K562 (cell line): ENCODE data around the gene AGL. TPM values are rescaled to one million over a fixed set of nuclear protein-coding genes. Genes with fewer than 3 reads are reported as not detected.

Experiments
- ATAC-seq: fragments of 200-7000 bp; cut with Tn5 transposase; 3 replicates; pipeline ENCODE4 v1.9.1; 2020; ENCODE audit warnings: moderate library complexity
- BruUV-seq: library from RNA; stranded (reverse); fragments of 400-500 nt; replicated peaks from 2 replicates; lab custom pipeline; 2021; lab: Mats Ljungman, UMichigan
- CTCF ChIA-PET: fragments of 300-600 bp; formaldehyde crosslinking; extraction: SDS; loops from one replicate; lab custom pipeline; 2021; ENCODE audit warnings: low intra/inter-chr PET ratio; lab: Yijun Ruan, JAX
- POLR2A ChIA-PET: fragments of 300-600, 350-650 bp; sonication (Branson Sonifier 250); formaldehyde crosslinking; extraction: SDS; loops from one replicate; lab custom pipeline; 2021; ENCODE audit warnings: antibody characterized with exemption, inconsistent platforms; lab: Yijun Ruan, JAX
- DNase-seq, 4 experiments: peaks; one replicate each; pipeline versions ENCODE4 v3.0.0 to v3.0.0-alpha.2; 2011 to 2018; ENCODE audit warnings: low spot score in 3 of 4, mixed read lengths in 3 of 4; ENCODE audit errors: extremely low read depth in 1 of 4
- FAIRE-seq: peaks from 2 replicates; lab custom pipeline; 2011; peaks lifted over from hg19 to GRCh38; lab: Jason Lieb, UNC
- H2AFZ ChIP-seq: 2 replicates; pipeline ENCODE4 v1.6.0; 2011; ENCODE audit warnings: low read depth, low read length, control low read depth, inconsistent platforms
- H3K27ac ChIP-seq: fragments of 200-600 bp; 3 replicates; pipeline ENCODE4 v1.8.0; 2011; ENCODE audit warnings: low read depth, mild to moderate bottlenecking, control low read depth, inconsistent platforms, low read length, moderate library complexity, mixed read lengths; ENCODE audit errors: extremely low read depth
- H3K27me3 ChIP-seq, 2 experiments: fragments of 300-600 bp in 1 of 2; 2 replicates in 1 of 2; 3 replicates in 1 of 2; pipeline versions ENCODE4 v1.6.0 to v1.8.0; 2011; ENCODE audit warnings: inconsistent platforms in 2 of 2, low read length in 2 of 2, mild to moderate bottlenecking in 1 of 2, mixed read lengths in 1 of 2, moderate library complexity in 1 of 2; ENCODE audit not compliant: control insufficient read depth in 2 of 2, insufficient read depth in 2 of 2
- H3K36me3 ChIP-seq: fragments of 300-600 bp; 3 replicates; pipeline ENCODE4 v1.8.0; 2011; ENCODE audit warnings: mild to moderate bottlenecking, low read length, inconsistent platforms; ENCODE audit not compliant: control insufficient read depth, insufficient read depth
- H3K4me1 ChIP-seq, 2 experiments: fragments of 200-600 bp in 1 of 2; replicated peaks in 1 of 2; 2 replicates in 1 of 2; 3 replicates in 1 of 2; pipeline versions ENCODE4 v1.5.1 to v1.8.0; 2011; ENCODE audit warnings: inconsistent platforms in 2 of 2, low read length in 2 of 2, mild to moderate bottlenecking in 1 of 2, mixed read lengths in 1 of 2, moderate library complexity in 1 of 2; ENCODE audit not compliant: control insufficient read depth in 2 of 2, insufficient read depth in 2 of 2
- H3K4me2 ChIP-seq: 2 replicates; pipeline ENCODE4 v1.6.1; 2011; ENCODE audit warnings: low read length, control low read depth, inconsistent platforms, mixed read lengths; ENCODE audit not compliant: insufficient read depth
- H3K4me3 ChIP-seq: fragments of 200-600 bp; sonication (generic), shearing (Covaris generic); 2 replicates; pipeline ENCODE4 v1.5.1; 2016; ENCODE audit warnings: control low read depth, inconsistent platforms
- H3K79me2 ChIP-seq: fragments of 200-600 bp; 3 replicates; pipeline ENCODE4 v1.8.0; 2011; ENCODE audit warnings: low read length, inconsistent platforms; ENCODE audit not compliant: control insufficient read depth, insufficient read depth
- H3K9ac ChIP-seq, 2 experiments: 2 replicates each; pipeline versions ENCODE4 v1.6.0 to v1.6.1; 2011; ENCODE audit warnings: low read depth in 2 of 2, low read length in 2 of 2, control low read depth in 1 of 2, inconsistent platforms in 1 of 2, mild to moderate bottlenecking in 1 of 2, mixed read lengths in 1 of 2; ENCODE audit not compliant: insufficient read depth in 1 of 2
- H3K9me1 ChIP-seq: one replicate; pipeline ENCODE4 v1.6.0; 2011; ENCODE audit warnings: inconsistent platforms, mild to moderate bottlenecking, low read length, moderate library complexity; ENCODE audit not compliant: control insufficient read depth, insufficient read depth
- H3K9me3 ChIP-seq: replicated peaks from 2 replicates; pipeline ENCODE4 v1.5.1; 2011; ENCODE audit warnings: low read depth, low read length, inconsistent platforms; ENCODE audit not compliant: control insufficient read depth, insufficient read depth
- H4K20me1 ChIP-seq: replicated peaks from 2 replicates; pipeline ENCODE4 v1.6.1; 2011; ENCODE audit warnings: low read length, inconsistent platforms, mixed read lengths; ENCODE audit not compliant: control insufficient read depth, insufficient read depth
- CEBPB ChIP-seq: fragments of 450-650 bp; IDR thresholded peaks from 2 replicates; pipeline ENCODE4 v1.6.1; 2016; ENCODE audit warnings: missing genetic modification characterization, missing compliant biosample characterization
- CEBPG ChIP-seq, 3 experiments: fragments of 200-800 bp in 1 of 3; sonication (Bioruptor generic) in 1 of 3; sonication (generic) in 1 of 3; formaldehyde crosslinking in 1 of 3; IDR thresholded peaks in 2 of 3; conservative IDR thresholded peaks in 1 of 3; 2 replicates each; pipeline versions ENCODE4 v1.6.1 to v1.8.0; 2016 to 2022; ENCODE audit warnings: missing compliant biosample characterization in 2 of 3, missing genetic modification characterization in 2 of 3, mild to moderate bottlenecking in 1 of 3, missing genetic modification reagents in 1 of 3
- TAF15 ChIP-seq: fragments of 200-400 bp; formaldehyde crosslinking; IDR thresholded peaks from 2 replicates; pipeline ENCODE4 v1.6.1; 2017; ENCODE audit warnings: mild to moderate bottlenecking, low read depth, low read length, moderate library complexity
- TCF7L2 ChIP-seq: fragments of 150-350 bp; IDR thresholded peaks from 2 replicates; pipeline ENCODE4 v1.6.1; 2016; ENCODE audit warnings: low read depth, mild to moderate bottlenecking, low read length, moderate library complexity
- WGBS: fragments of 100-300 bp; shearing (Covaris generic); methylation state at CpG from one replicate; pipeline ENCODE4 v1.1.6; 2016; ENCODE audit warnings: low coverage, mixed read lengths; ENCODE audit not compliant: insufficient coverage; ENCODE audit errors: missing lambda C conversion rate; 5-methylcytosine and 5-hydroxymethylcytosine counted together
- in situ Hi-C: fragments of 300-500 bp; cut with MboI; formaldehyde crosslinking; loops from 4 replicates; pipeline ENCODE4 v1.15.0; 2018; ENCODE audit warnings: inconsistent platforms, mixed read lengths
- intact Hi-C: fragments of 100-400 bp; cut with micrococcal nuclease; formaldehyde crosslinking; loops from 2 replicates; pipeline ENCODE4 v1.14.2; 2022
- polyA plus RNA-seq, 8 experiments: library from polyadenylated mRNA; depleted of rRNA in 4 of 8; stranded (reverse) in 5 of 8; unstranded in 3 of 8; fragments of >200 nt; fragmentation: Nextera tagmentation in 2 of 8; fragmentation: Illumina TruSeq in 1 of 8; extraction: Ambion mirVana in 2 of 8; extraction: Trizol in 1 of 8; gene quantifications; 2 replicates each; pipeline versions ENCODE4 v1.2.1 to v1.2.3, GENCODE V29; 2011 to 2014; ENCODE audit warnings: inconsistent platforms in 1 of 8, missing spikeins in 1 of 8
- total RNA-seq, 7 experiments: library from RNA; depleted of rRNA in 6 of 7; stranded (reverse); fragments of >200 nt in 6 of 7; fragmentation: Illumina TruSeq in 2 of 7; extraction: Trizol in 2 of 7; gene quantifications; 2 replicates each; pipeline versions ENCODE4 v1.2.1 to v1.2.3, GENCODE V29; 2011 to 2021; ENCODE audit warnings: low replicate concordance in 1 of 7
- TF ChIP-seq, protein P1 (sequence below): fragments of 450-650 bp; formaldehyde crosslinking; IDR thresholded peaks from 2 replicates; pipeline ENCODE4 v1.4.0; 2022; ENCODE audit warnings: mild to moderate bottlenecking, moderate library complexity
- TF ChIP-seq, protein P2 (sequence below): fragments of 450-650 bp; IDR thresholded peaks from 2 replicates; pipeline ENCODE4 v1.6.1; 2016; ENCODE audit warnings: low read depth, mild to moderate bottlenecking, moderate library complexity
- TF ChIP-seq, protein P3 (sequence below), 2 experiments: fragments of 450-650 bp in 1 of 2; sonication (generic) in 1 of 2; formaldehyde crosslinking in 1 of 2; IDR thresholded peaks in 1 of 2; conservative IDR thresholded peaks in 1 of 2; 2 replicates each; pipeline versions ENCODE4 v1.6.1 to v1.8.1; 2016 to 2023; ENCODE audit warnings: mild to moderate bottlenecking in 2 of 2, moderate library complexity in 2 of 2, inconsistent platforms in 1 of 2, missing genetic modification reagents in 1 of 2
- TF ChIP-seq, protein P4 (sequence below): fragments of 450-650 bp; formaldehyde crosslinking; IDR thresholded peaks from 2 replicates; pipeline ENCODE4 v1.4.0; 2022; ENCODE audit warnings: missing genetic modification characterization
- TF ChIP-seq, protein P5 (sequence below): fragments of 450-650 bp; IDR thresholded peaks from 2 replicates; pipeline ENCODE4 v1.6.1; 2014; ENCODE audit warnings: low read depth, mild to moderate bottlenecking, moderate library complexity, borderline replicate concordance
- TF ChIP-seq, protein P6 (sequence below), 2 experiments: fragments of 150-350 bp in 1 of 2; IDR thresholded peaks; 2 replicates each; pipeline ENCODE4 v1.6.1; 2012 to 2016; ENCODE audit warnings: low read depth in 2 of 2, low read length in 2 of 2, mild to moderate bottlenecking in 1 of 2, moderate library complexity in 1 of 2

The AGL gene
- total and polyA plus RNA-seq, 9 of the 15 experiments (the other 6 are each of a cell fraction or from before 2014, with no cell fraction given) = 6.3 to 20.4 (median 12.4) TPM

DNA sequence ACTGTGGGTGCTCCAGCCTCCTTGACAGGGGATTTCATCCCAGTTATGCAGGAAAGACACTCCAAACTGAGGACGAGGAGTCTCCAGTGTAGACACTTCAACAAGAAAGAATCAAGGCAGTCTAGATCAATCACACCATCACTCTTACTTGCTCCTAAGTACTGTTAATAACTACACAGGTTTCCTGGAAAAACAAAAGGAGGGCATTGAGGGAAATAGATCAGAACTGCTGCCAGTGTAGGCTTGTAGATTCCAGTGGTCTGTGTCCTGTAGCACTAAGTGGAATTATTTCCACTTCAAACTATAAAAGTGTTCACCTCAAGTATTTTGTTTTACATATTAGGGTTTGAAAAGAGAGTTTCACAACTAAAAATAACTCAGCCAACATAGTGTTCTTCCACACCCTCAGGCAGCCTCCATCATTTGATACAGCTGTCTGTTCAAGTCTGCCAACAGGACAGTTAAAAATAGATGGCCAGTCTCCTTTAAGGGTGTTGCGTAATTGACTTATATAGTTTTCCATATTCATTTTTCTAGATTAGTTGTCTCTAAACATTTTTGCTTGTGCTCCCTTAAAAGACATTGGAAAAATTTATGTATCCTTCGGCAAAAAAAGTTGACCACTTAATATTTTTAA lies 32.0 kb upstream of the AGL start:
- Histone ChIP-seq H3K4me3 (no peak overlapping the region), H2AFZ (peak overlapping the region; percentile 11; the same call in 1 of the 2 replicates), H3K9me1 (no peaks in the 10 kb centered on the region), H3K4me1 (no peaks in the 10 kb centered on the region), H3K4me2 (no peak overlapping the region), H3K27me3 (no peaks in the 10 kb centered on the region), H3K79me2 (no peaks in the 10 kb centered on the region), H4K20me1 (no peaks in the 10 kb centered on the region), H3K27ac (no peak overlapping the region), H3K9ac (no peak overlapping the region), H3K36me3 (no peaks in the 10 kb centered on the region), H3K9me3 (no peaks in the 10 kb centered on the region)
- no peak for ATAC-seq
- BruUV-seq = no TSS peak
- CTCF ChIA-PET = no interaction called here
- in situ Hi-C loops = no loop called here
- no peak for DNase-seq
- 66% methylated on average over 3 of the region's 3 CpGs for WGBS
- FAIRE-seq = no peak
- intact Hi-C loops = no loop called here
- POLR2A ChIA-PET = no interaction called here
- no peak for TF ChIP-seq TCF7L2
- TF ChIP-seq CEBPB (tag) = peak; percentile 95
- TF ChIP-seq, protein P1, sequence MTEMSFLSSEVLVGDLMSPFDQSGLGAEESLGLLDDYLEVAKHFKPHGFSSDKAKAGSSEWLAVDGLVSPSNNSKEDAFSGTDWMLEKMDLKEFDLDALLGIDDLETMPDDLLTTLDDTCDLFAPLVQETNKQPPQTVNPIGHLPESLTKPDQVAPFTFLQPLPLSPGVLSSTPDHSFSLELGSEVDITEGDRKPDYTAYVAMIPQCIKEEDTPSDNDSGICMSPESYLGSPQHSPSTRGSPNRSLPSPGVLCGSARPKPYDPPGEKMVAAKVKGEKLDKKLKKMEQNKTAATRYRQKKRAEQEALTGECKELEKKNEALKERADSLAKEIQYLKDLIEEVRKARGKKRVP (CRISPR knock-in tag) = no peak
- TF ChIP-seq TAF15 = no peak
- TF ChIP-seq, protein P2, sequence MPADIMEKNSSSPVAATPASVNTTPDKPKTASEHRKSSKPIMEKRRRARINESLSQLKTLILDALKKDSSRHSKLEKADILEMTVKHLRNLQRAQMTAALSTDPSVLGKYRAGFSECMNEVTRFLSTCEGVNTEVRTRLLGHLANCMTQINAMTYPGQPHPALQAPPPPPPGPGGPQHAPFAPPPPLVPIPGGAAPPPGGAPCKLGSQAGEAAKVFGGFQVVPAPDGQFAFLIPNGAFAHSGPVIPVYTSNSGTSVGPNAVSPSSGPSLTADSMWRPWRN = no peak
- TF ChIP-seq, protein P3, sequence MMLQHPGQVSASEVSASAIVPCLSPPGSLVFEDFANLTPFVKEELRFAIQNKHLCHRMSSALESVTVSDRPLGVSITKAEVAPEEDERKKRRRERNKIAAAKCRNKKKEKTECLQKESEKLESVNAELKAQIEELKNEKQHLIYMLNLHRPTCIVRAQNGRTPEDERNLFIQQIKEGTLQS (IDR thresholded peaks at IDR 0.05) = 0 out of 2 replicates have a peak, but pooled peaks have one; percentile 8
- TF ChIP-seq, protein P3 (CRISPR knock-in tag; conservative IDR thresholded peaks at IDR 0.05) = no peak
- TF ChIP-seq, protein P4, sequence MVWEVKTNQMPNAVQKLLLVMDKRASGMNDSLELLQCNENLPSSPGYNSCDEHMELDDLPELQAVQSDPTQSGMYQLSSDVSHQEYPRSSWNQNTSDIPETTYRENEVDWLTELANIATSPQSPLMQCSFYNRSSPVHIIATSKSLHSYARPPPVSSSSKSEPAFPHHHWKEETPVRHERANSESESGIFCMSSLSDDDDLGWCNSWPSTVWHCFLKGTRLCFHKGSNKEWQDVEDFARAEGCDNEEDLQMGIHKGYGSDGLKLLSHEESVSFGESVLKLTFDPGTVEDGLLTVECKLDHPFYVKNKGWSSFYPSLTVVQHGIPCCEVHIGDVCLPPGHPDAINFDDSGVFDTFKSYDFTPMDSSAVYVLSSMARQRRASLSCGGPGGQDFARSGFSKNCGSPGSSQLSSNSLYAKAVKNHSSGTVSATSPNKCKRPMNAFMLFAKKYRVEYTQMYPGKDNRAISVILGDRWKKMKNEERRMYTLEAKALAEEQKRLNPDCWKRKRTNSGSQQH (CRISPR knock-in tag) = no peak
- peak; percentile 17; the same call in 1 of the 2 replicates for TF ChIP-seq CEBPG (CRISPR knock-in tag; IDR thresholded peaks at IDR 0.05)
- TF ChIP-seq CEBPG (tag; conservative IDR thresholded peaks at IDR 0.05 in 1 of 2, IDR thresholded peaks at IDR 0.05 in 1 of 2) = peak; percentile 69 to 95
- TF ChIP-seq, protein P5, sequence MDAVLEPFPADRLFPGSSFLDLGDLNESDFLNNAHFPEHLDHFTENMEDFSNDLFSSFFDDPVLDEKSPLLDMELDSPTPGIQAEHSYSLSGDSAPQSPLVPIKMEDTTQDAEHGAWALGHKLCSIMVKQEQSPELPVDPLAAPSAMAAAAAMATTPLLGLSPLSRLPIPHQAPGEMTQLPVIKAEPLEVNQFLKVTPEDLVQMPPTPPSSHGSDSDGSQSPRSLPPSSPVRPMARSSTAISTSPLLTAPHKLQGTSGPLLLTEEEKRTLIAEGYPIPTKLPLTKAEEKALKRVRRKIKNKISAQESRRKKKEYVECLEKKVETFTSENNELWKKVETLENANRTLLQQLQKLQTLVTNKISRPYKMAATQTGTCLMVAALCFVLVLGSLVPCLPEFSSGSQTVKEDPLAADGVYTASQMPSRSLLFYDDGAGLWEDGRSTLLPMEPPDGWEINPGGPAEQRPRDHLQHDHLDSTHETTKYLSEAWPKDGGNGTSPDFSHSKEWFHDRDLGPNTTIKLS = no peak
- TF ChIP-seq, protein P6, sequence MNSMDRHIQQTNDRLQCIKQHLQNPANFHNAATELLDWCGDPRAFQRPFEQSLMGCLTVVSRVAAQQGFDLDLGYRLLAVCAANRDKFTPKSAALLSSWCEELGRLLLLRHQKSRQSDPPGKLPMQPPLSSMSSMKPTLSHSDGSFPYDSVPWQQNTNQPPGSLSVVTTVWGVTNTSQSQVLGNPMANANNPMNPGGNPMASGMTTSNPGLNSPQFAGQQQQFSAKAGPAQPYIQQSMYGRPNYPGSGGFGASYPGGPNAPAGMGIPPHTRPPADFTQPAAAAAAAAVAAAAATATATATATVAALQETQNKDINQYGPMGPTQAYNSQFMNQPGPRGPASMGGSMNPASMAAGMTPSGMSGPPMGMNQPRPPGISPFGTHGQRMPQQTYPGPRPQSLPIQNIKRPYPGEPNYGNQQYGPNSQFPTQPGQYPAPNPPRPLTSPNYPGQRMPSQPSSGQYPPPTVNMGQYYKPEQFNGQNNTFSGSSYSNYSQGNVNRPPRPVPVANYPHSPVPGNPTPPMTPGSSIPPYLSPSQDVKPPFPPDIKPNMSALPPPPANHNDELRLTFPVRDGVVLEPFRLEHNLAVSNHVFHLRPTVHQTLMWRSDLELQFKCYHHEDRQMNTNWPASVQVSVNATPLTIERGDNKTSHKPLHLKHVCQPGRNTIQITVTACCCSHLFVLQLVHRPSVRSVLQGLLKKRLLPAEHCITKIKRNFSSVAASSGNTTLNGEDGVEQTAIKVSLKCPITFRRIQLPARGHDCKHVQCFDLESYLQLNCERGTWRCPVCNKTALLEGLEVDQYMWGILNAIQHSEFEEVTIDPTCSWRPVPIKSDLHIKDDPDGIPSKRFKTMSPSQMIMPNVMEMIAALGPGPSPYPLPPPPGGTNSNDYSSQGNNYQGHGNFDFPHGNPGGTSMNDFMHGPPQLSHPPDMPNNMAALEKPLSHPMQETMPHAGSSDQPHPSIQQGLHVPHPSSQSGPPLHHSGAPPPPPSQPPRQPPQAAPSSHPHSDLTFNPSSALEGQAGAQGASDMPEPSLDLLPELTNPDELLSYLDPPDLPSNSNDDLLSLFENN (IDR thresholded peaks at IDR 0.05; ENCODE audit: low read depth in 2 of 2, low read length in 2 of 2) = no peak
